ENCODE measurements around the gene MCHR1.

Gene MCHR1

GRCh38 chr22:40728731-40729189 lies 49.5 kb downstream of the MCHR1 start:
- no peak for FAIRE-seq

DNA sequence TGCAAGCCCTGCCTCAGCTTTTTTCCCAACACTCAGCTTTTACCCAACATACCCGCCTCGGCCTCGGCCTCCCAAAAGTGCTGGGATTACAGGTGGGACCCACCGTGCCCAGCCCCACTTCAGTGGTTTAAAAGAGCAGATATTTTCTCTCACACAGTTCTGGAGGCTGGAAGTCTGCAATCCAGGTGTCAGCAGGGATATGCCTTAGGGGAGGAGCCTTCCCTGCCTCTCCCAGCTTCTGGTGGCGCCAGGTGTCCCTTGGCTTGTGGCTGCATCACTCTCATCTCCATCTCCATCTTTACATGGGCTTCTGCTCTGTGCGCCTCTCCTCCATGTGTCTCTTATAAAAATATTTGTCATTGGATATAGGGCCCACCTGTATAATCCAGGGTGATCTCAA lies 50.0 kb downstream of the MCHR1 start:
- FAIRE-seq, result no peak

Data from islet of Langerhans (tissue), 1 donor.